GM12878 (cell line): ENCODE results near the gene DYNLL2. TPM values are rescaled to one million over a fixed set of nuclear protein-coding genes. Genes with fewer than 3 reads are reported as not detected.

Source experiments
- ATAC-seq: fragments of 200-7000 bp; cut with Tn5 transposase; 3 replicates; pipeline ENCODE4 v1.9.1; 2020; ENCODE audit warnings: mild to moderate bottlenecking, moderate library complexity
- BruUV-seq: library from RNA; stranded (reverse); fragments of 400-500 nt; replicated peaks from 2 replicates; lab custom pipeline; 2021; lab: Mats Ljungman, UMichigan
- CTCF ChIA-PET: fragments of 300-600 bp; sonication (Branson Sonifier 250); formaldehyde crosslinking; extraction: SDS; loops from one replicate; lab custom pipeline; 2021; ENCODE audit warnings: inconsistent platforms; lab: Yijun Ruan, JAX
- POLR2A ChIA-PET: fragments of 350-600 bp; formaldehyde crosslinking; extraction: SDS; loops from one replicate; lab custom pipeline; 2021; ENCODE audit warnings: inconsistent platforms; lab: Charles Lee
- RAD21 ChIA-PET: fragments of 300-600 bp; sonication (Branson Sonifier 250); formaldehyde crosslinking; loops from one replicate; lab custom pipeline; 2023; ENCODE audit warnings: antibody characterized with exemption; ENCODE audit not compliant: unreplicated experiment; lab: Charles Lee
- SMC1A ChIA-PET: fragments of 300-600 bp; sonication (Branson Sonifier 250); formaldehyde crosslinking; loops from one replicate; lab custom pipeline; 2023; ENCODE audit not compliant: unreplicated experiment, uncharacterized antibody; lab: Charles Lee
- DNase-seq: peaks from one replicate; pipeline ENCODE4 v3.0.0-alpha.2; 2011; ENCODE audit warnings: low read depth, low spot score
- FAIRE-seq: peaks from 3 replicates; lab custom pipeline; 2011; peaks lifted over from hg19 to GRCh38; lab: Jason Lieb, UNC
- H2AFZ ChIP-seq: 2 replicates; pipeline ENCODE4 v1.6.0; 2011; ENCODE audit warnings: low read depth, low read length, control low read depth; ENCODE audit not compliant: control insufficient read depth
- H3K27ac ChIP-seq: 2 replicates; pipeline ENCODE4 v1.5.1; 2011; ENCODE audit warnings: control low read depth; ENCODE audit not compliant: control insufficient read depth, insufficient read depth
- H3K27me3 ChIP-seq, 2 experiments: replicated peaks in 1 of 2; 2 replicates each; pipeline versions ENCODE4 v1.6.0 to v1.6.1; 2011; ENCODE audit warnings: low read length in 1 of 2; ENCODE audit not compliant: control insufficient read depth in 2 of 2, insufficient read depth in 2 of 2
- H3K36me3 ChIP-seq, 2 experiments: 2 replicates each; pipeline ENCODE4 v1.5.1; 2011; ENCODE audit warnings: low read length in 1 of 2; ENCODE audit not compliant: control insufficient read depth in 2 of 2, insufficient read depth in 2 of 2
- H3K4me1 ChIP-seq: 2 replicates; pipeline ENCODE4 v1.6.1; 2011; ENCODE audit warnings: mild to moderate bottlenecking, low read length, moderate library complexity, mixed read lengths; ENCODE audit not compliant: control insufficient read depth, insufficient read depth
- H3K4me2 ChIP-seq: 2 replicates; pipeline ENCODE4 v1.6.0; 2011; ENCODE audit warnings: control low read depth; ENCODE audit not compliant: control insufficient read depth, insufficient read depth
- H3K4me3 ChIP-seq: fragments of 200-600 bp; sonication (generic); 2 replicates; pipeline ENCODE4 v1.5.1; 2016
- H3K79me2 ChIP-seq: 2 replicates; pipeline ENCODE4 v1.6.0; 2011; ENCODE audit warnings: low read length; ENCODE audit not compliant: control insufficient read depth, insufficient read depth
- H3K9ac ChIP-seq: 2 replicates; pipeline ENCODE4 v1.8.0; 2011; ENCODE audit warnings: low read length, control low read depth, mixed read lengths; ENCODE audit not compliant: control insufficient read depth, insufficient read depth
- H3K9me3 ChIP-seq: replicated peaks from 3 replicates; pipeline ENCODE4 v1.5.1; 2011; ENCODE audit warnings: mild to moderate bottlenecking, low read length; ENCODE audit not compliant: control insufficient read depth, insufficient read depth
- H4K20me1 ChIP-seq: 2 replicates; pipeline ENCODE4 v1.6.0; 2011; ENCODE audit not compliant: control insufficient read depth, insufficient read depth
- BHLHE40 ChIP-seq, 2 experiments: fragments of 450-650 bp in 1 of 2; IDR thresholded peaks; 2 replicates each; pipeline ENCODE4 v1.6.1; 2011 to 2017; ENCODE audit warnings: low read depth in 2 of 2, borderline replicate concordance in 1 of 2, improper control_type of control experiment in 1 of 2, low read length in 1 of 2, mild to moderate bottlenecking in 1 of 2
- BRCA1 ChIP-seq: IDR thresholded peaks from 2 replicates; pipeline ENCODE4 v1.6.1; 2011; ENCODE audit warnings: low read depth, low read length, improper control_type of control experiment
- MXI1 ChIP-seq: fragments of 150-350 bp; IDR thresholded peaks from 2 replicates; pipeline ENCODE4 v1.6.1; 2011; ENCODE audit warnings: low read depth, mild to moderate bottlenecking, inconsistent platforms, low read length, improper control_type of control experiment
- NKRF ChIP-seq: fragments of 450-650 bp; conservative IDR thresholded peaks from 2 replicates; pipeline ENCODE4 v1.6.1; 2017; ENCODE audit warnings: mild to moderate bottlenecking, moderate library complexity
- PAX5 ChIP-seq: IDR thresholded peaks from 2 replicates; pipeline ENCODE4 v1.6.1; 2011; ENCODE audit warnings: low read depth, low read length, borderline replicate concordance
- RAD51 ChIP-seq: fragments of 450-650 bp; IDR thresholded peaks from 2 replicates; pipeline ENCODE4 v1.6.1; 2016; ENCODE audit warnings: moderate library complexity, mild to moderate bottlenecking, inconsistent platforms
- RUNX3 ChIP-seq: IDR thresholded peaks from 2 replicates; pipeline ENCODE4 v1.6.1; 2012; ENCODE audit warnings: low read length, inconsistent platforms
- SMAD1 ChIP-seq: fragments of 450-650 bp; IDR thresholded peaks from 2 replicates; pipeline ENCODE4 v1.6.1; 2018; ENCODE audit warnings: mild to moderate bottlenecking, low read depth; ENCODE audit not compliant: partially characterized antibody
- SREBF1 ChIP-seq: IDR thresholded peaks from 2 replicates; pipeline ENCODE4 v1.6.1; 2012; ENCODE audit warnings: mild to moderate bottlenecking, low read length
- SRF ChIP-seq, 2 experiments: IDR thresholded peaks; 2 replicates each; pipeline ENCODE4 v1.6.1; 2011; ENCODE audit warnings: low read depth in 2 of 2, low read length in 2 of 2, mild to moderate bottlenecking in 1 of 2, moderate library complexity in 1 of 2
- TCF12 ChIP-seq: IDR thresholded peaks from 2 replicates; pipeline ENCODE4 v1.6.1; 2011; ENCODE audit warnings: low read depth, mild to moderate bottlenecking, low read length
- TCF7 ChIP-seq: IDR thresholded peaks from 2 replicates; pipeline ENCODE4 v1.6.1; 2014; ENCODE audit warnings: antibody characterized with exemption, borderline replicate concordance
- ZNF217 ChIP-seq: fragments of 450-650 bp; IDR thresholded peaks from 2 replicates; pipeline ENCODE4 v1.6.1; 2017; ENCODE audit warnings: antibody characterized with exemption, mild to moderate bottlenecking
- ZNF274 ChIP-seq: IDR thresholded peaks from one replicate; pipeline ENCODE4 v1.8.0; 2011; ENCODE audit not compliant: insufficient read length, insufficient read depth
- ZZZ3 ChIP-seq: IDR thresholded peaks from 2 replicates; pipeline ENCODE4 v1.6.1; 2011; ENCODE audit warnings: low read depth; ENCODE audit not compliant: control insufficient read depth, insufficient read length
- WGBS: methylation state at CpG from one replicate; pipeline ENCODE4 v1.1.6; 2016; ENCODE audit warnings: low lambda C conversion rate; ENCODE audit not compliant: insufficient replicate concordance, insufficient coverage; ENCODE audit errors: missing lambda C conversion rate; 5-methylcytosine and 5-hydroxymethylcytosine counted together
- in situ Hi-C: fragments of 300-500 bp; cut with MboI; formaldehyde crosslinking; loops from 9 replicates; pipeline ENCODE4 v1.14.3; 2018; ENCODE audit warnings: mixed read lengths
- intact Hi-C: fragments of 100-400 bp; cut with micrococcal nuclease; formaldehyde crosslinking; loops from one replicate; pipeline ENCODE4 v1.14.2; 2022; ENCODE audit not compliant: unreplicated experiment
- polyA plus RNA-seq, 11 experiments: library from polyadenylated mRNA; depleted of rRNA in 4 of 11; unstranded in 6 of 11; stranded (reverse) in 5 of 11; fragments of >200 nt; fragmentation: Nextera tagmentation in 4 of 11; fragmentation: Illumina TruSeq in 1 of 11; extraction: Ambion mirVana in 4 of 11; extraction: Trizol in 1 of 11; gene quantifications; 1 replicate in 1 of 11; 2 replicates in 10 of 11; pipeline versions ENCODE4 v1.2.1 to v1.2.3, GENCODE V29; 2011 to 2016; ENCODE audit warnings: inconsistent platforms in 2 of 11, missing spikeins in 2 of 11, low read depth in 1 of 11
- total RNA-seq, 4 experiments: library from RNA; depleted of rRNA in 3 of 4; stranded (reverse); fragments of >200 nt in 3 of 4; fragmentation: Illumina TruSeq in 1 of 4; extraction: Trizol in 1 of 4; gene quantifications; 2 replicates each; pipeline versions ENCODE4 v1.2.1 to v1.2.3, GENCODE V29; 2013 to 2021

The DYNLL2 gene
- total and polyA plus RNA-seq, 10 of the 15 experiments (the other 5 are each of a cell fraction or from before 2014, with no cell fraction given), result 0.62 to 19.2 (median 9.1) TPM

- TF ChIP-seq ZZZ3, result no peak
- TF ChIP-seq MXI1, result no peak
- no peak for TF ChIP-seq TCF12
- TF ChIP-seq PAX5, result no peak
- no peak for TF ChIP-seq RAD51
- no peak for TF ChIP-seq RUNX3
- Histone ChIP-seq H3K27ac (no peak overlapping the region), H3K79me2 (no peaks in the 10 kb centered on the region), H4K20me1 (no peaks in the 10 kb centered on the region), H3K9me3 (no peaks in the 10 kb centered on the region), H3K4me2 (no peak overlapping the region), H3K4me1 (no peaks in the 10 kb centered on the region), H3K4me3 (no peak overlapping the region), H3K27me3 (no peaks in the 10 kb centered on the region), H2AFZ (no peak overlapping the region), H3K36me3 (no peaks in the 10 kb centered on the region), H3K9ac (no peak overlapping the region)
- 48% methylated on average over 4 of the region's 4 CpGs for WGBS
- no peak for FAIRE-seq
- ChIA-PET POLR2A (no interaction called here), SMC1A (no interaction called here), RAD21 (no interaction called here), CTCF (interaction anchor here (1.3 kb wide), 2 partner anchors 48 to 190 kb away, joined by 3 to 4 read pairs; no protein-coding TSS in a partner anchor)
- DNase-seq, result no peak
- intact Hi-C loops, result no loop called here
- in situ Hi-C loops, result no loop called here
- BruUV-seq, result no TSS peak
- ATAC-seq, result no peak
Measured at GRCh38 chr17:58047376-58048150, 35.7 kb upstream of the DYNLL2 start.

GRCh38 chr17:58049533-58049932, 33.7 kb upstream of the DYNLL2 start:
- Histone ChIP-seq H2AFZ (no peak overlapping the region), H3K27me3 (no peaks in the 10 kb centered on the region), H3K9ac (no peak overlapping the region), H4K20me1 (no peaks in the 10 kb centered on the region), H3K36me3 (no peaks in the 10 kb centered on the region), H3K9me3 (no peaks in the 10 kb centered on the region), H3K4me2 (no peak overlapping the region), H3K4me1 (no peaks in the 10 kb centered on the region), H3K4me3 (no peak overlapping the region), H3K79me2 (no peaks in the 10 kb centered on the region), H3K27ac (no peak overlapping the region)
- FAIRE-seq (no peak), ATAC-seq (no peak), DNase-seq (no peak)
- POLR2A ChIA-PET, result no interaction called here
- in situ Hi-C loops, result no loop called here
- intact Hi-C loops, result no loop called here
- 83% methylated on average over 4 of the region's 4 CpGs for WGBS
- no TSS peak for BruUV-seq
- no peak for TF ChIP-seq ZNF274
- no peak for TF ChIP-seq SRF (IDR thresholded peaks at IDR 0.05; ENCODE audit: low read depth in 2 of 2, low read length in 2 of 2)
- no peak for TF ChIP-seq SREBF1
- TF ChIP-seq BRCA1, result no peak
- TF ChIP-seq NKRF, result no peak
- TF ChIP-seq SMAD1, result no peak
- no peak for TF ChIP-seq ZNF217
- no peak for TF ChIP-seq BHLHE40 (IDR thresholded peaks at IDR 0.05; ENCODE audit: borderline replicate concordance in 1 of 2, low read depth in 2 of 2, low read length in 1 of 2)
- no peak for TF ChIP-seq TCF7
- CTCF ChIA-PET, result no interaction called here
- SMC1A ChIA-PET, result interaction anchor here (1.2 kb wide), 1 partner anchor 56 kb away, joined by 3 read pairs; no protein-coding TSS in a partner anchor
- RAD21 ChIA-PET, result no interaction called here
